Testis (tissue), 2 donors: ENCODE results near the gene PPP1R12B.

Experiments
- CTCF ChIP-seq, 3 experiments: fragments of 450-650 bp in 2 of 3; fragments of 200-600 bp in 1 of 3; sonication (generic) in 1 of 3; IDR thresholded peaks; one replicate each; pipeline ENCODE4 v1.5.1; 2016 to 2019; ENCODE audit warnings: antibody characterized with exemption in 3 of 3, mild to moderate bottlenecking in 2 of 3, moderate library complexity in 1 of 3
- POLR2A ChIP-seq: fragments of 450-650 bp; IDR thresholded peaks from one replicate; pipeline ENCODE4 v1.6.1; 2017; ENCODE audit warnings: antibody characterized with exemption, mild to moderate bottlenecking, moderate library complexity

- no peak for TF ChIP-seq CTCF (IDR thresholded peaks at IDR 0.05)
- no peak for TF ChIP-seq POLR2A
Observed at GRCh38 chr1:202622388-202622787, 273.9 kb downstream of the PPP1R12B start.
